HL-60 (cell line): ENCODE results near the gene BABAM1.

Experiments used
- GABPA ChIP-seq: IDR thresholded peaks from 2 replicates; pipeline ENCODE4 v1.6.1; 2012; ENCODE audit warnings: low read depth
- POLR2AphosphoS5 ChIP-seq: IDR thresholded peaks from 2 replicates; pipeline ENCODE4 v1.6.1; 2012; ENCODE audit warnings: low read depth
- SPI1 ChIP-seq: IDR thresholded peaks from 2 replicates; pipeline ENCODE4 v1.6.1; 2012; ENCODE audit warnings: low read depth, mild to moderate bottlenecking, borderline replicate concordance
- TF ChIP-seq, protein P1 (sequence below): IDR thresholded peaks from one replicate; pipeline ENCODE4 v1.5.1; 2011; ENCODE audit warnings: low read length, control low read depth, inconsistent platforms; ENCODE audit not compliant: insufficient read depth
- TF ChIP-seq, protein P2 (sequence below): IDR thresholded peaks from 2 replicates; pipeline ENCODE4 v1.6.1; 2012; ENCODE audit warnings: low read depth; ENCODE audit not compliant: insufficient replicate concordance

DNA sequence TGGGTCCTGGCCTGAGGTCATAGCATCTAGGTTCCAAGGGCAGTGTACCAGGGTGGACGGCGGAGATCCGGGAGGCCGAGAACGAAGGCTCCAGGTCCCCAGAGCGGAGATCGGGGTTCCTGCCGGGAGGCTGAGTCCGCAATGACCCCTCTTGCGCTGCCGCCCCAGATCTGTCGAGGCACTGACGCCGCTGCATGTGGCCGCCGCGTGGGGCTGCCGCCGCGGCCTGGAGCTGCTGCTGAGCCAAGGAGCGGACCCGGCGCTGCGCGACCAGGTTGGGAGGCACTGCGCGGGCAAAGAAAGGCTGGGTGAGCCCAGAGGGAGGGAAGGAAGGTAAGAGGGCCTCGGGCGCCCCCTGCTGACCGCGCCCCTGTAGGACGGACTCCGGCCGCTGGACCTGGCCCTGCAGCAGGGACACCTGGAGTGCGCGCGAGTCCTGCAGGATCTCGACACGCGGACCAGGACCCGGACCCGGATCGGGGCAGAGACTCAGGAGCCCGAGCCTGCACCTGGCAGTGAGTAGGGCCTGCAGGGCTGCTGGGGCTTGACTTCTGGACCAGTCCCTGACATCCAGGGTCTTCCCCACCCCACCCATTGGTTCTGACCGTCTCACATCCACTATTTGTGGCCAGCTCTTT lies 15.4 kb downstream of the BABAM1 start:
- TF ChIP-seq POLR2AphosphoS5: peak; percentile 64
- TF ChIP-seq, protein P1, sequence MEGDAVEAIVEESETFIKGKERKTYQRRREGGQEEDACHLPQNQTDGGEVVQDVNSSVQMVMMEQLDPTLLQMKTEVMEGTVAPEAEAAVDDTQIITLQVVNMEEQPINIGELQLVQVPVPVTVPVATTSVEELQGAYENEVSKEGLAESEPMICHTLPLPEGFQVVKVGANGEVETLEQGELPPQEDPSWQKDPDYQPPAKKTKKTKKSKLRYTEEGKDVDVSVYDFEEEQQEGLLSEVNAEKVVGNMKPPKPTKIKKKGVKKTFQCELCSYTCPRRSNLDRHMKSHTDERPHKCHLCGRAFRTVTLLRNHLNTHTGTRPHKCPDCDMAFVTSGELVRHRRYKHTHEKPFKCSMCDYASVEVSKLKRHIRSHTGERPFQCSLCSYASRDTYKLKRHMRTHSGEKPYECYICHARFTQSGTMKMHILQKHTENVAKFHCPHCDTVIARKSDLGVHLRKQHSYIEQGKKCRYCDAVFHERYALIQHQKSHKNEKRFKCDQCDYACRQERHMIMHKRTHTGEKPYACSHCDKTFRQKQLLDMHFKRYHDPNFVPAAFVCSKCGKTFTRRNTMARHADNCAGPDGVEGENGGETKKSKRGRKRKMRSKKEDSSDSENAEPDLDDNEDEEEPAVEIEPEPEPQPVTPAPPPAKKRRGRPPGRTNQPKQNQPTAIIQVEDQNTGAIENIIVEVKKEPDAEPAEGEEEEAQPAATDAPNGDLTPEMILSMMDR: peak; percentile 81
- TF ChIP-seq GABPA: no peak
- TF ChIP-seq, protein P2, sequence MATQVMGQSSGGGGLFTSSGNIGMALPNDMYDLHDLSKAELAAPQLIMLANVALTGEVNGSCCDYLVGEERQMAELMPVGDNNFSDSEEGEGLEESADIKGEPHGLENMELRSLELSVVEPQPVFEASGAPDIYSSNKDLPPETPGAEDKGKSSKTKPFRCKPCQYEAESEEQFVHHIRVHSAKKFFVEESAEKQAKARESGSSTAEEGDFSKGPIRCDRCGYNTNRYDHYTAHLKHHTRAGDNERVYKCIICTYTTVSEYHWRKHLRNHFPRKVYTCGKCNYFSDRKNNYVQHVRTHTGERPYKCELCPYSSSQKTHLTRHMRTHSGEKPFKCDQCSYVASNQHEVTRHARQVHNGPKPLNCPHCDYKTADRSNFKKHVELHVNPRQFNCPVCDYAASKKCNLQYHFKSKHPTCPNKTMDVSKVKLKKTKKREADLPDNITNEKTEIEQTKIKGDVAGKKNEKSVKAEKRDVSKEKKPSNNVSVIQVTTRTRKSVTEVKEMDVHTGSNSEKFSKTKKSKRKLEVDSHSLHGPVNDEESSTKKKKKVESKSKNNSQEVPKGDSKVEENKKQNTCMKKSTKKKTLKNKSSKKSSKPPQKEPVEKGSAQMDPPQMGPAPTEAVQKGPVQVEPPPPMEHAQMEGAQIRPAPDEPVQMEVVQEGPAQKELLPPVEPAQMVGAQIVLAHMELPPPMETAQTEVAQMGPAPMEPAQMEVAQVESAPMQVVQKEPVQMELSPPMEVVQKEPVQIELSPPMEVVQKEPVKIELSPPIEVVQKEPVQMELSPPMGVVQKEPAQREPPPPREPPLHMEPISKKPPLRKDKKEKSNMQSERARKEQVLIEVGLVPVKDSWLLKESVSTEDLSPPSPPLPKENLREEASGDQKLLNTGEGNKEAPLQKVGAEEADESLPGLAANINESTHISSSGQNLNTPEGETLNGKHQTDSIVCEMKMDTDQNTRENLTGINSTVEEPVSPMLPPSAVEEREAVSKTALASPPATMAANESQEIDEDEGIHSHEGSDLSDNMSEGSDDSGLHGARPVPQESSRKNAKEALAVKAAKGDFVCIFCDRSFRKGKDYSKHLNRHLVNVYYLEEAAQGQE: no peak
- TF ChIP-seq SPI1: no peak
